Stimulated activated CD8-positive, alpha-beta memory T cell treated with anti-CD3 and anti-CD28 coated beads, Interleukin-15, amount 100 ng/mL, for 48 hours (primary cell): ENCODE measurements around the gene ACOX3.
"Not testable (repeated sequence)": the region's sequence is repeated elsewhere in the genome, so short reads cannot be mapped to it uniquely, and the experiment has no call there.

Experiments used
- DNase-seq, 2 donors: peaks; one replicate each; pipeline ENCODE4 v3.0.0-alpha.2; 2020; ENCODE audit warnings: low read depth in 2 of 2

ACOX3 gene

GRCh38 chr4:8406887-8407286, 33.6 kb downstream of the ACOX3 start:
- DNase-seq: not testable (repeated sequence)

- DNase-seq: no peak
Observed at GRCh38 chr4:8405516-8405875, 35.0 kb downstream of the ACOX3 start.

- DNase-seq: no peak
Observed at GRCh38 chr4:8404791-8405515, 35.6 kb downstream of the ACOX3 start.

- DNase-seq: no peak
Observed at GRCh38 chr4:8403976-8404375, 36.5 kb downstream of the ACOX3 start.

- peak in 1 of 2 donors; percentile 10 for DNase-seq
Observed at GRCh38 chr4:8403173-8403753, 37.3 kb downstream of the ACOX3 start.

- DNase-seq: no peak
Observed at GRCh38 chr4:8402640-8403039, 37.9 kb downstream of the ACOX3 start.

- no peak for DNase-seq
Observed at GRCh38 chr4:8402181-8402597, 38.3 kb downstream of the ACOX3 start.

- DNase-seq: no peak
Observed at GRCh38 chr4:8401665-8402064, 38.9 kb downstream of the ACOX3 start.

GRCh38 chr4:8400632-8401325, 39.7 kb downstream of the ACOX3 start:
- DNase-seq: no peak

- no peak for DNase-seq
Observed at GRCh38 chr4:8399298-8399697, 41.2 kb downstream of the ACOX3 start.

- no peak for DNase-seq
Observed at GRCh38 chr4:8398347-8398746, 42.2 kb downstream of the ACOX3 start.

GRCh38 chr4:8396762-8397406, 43.6 kb downstream of the ACOX3 start:
- no peak for DNase-seq

GRCh38 chr4:8395504-8396296, 44.8 kb downstream of the ACOX3 start:
- DNase-seq: no peak

GRCh38 chr4:8394806-8395205, 45.7 kb downstream of the ACOX3 start:
- DNase-seq: no peak

- DNase-seq: no peak
Observed at GRCh38 chr4:8394061-8394519, 46.4 kb downstream of the ACOX3 start.

- no peak for DNase-seq
Observed at GRCh38 chr4:8393593-8394038, 46.9 kb downstream of the ACOX3 start.

GRCh38 chr4:8392591-8393190, 47.8 kb downstream of the ACOX3 start:
- no peak for DNase-seq

GRCh38 chr4:8391972-8392371, 48.6 kb downstream of the ACOX3 start:
- no peak for DNase-seq

GRCh38 chr4:8391071-8391470, 49.5 kb downstream of the ACOX3 start:
- DNase-seq: no peak

- no peak for DNase-seq
Observed at GRCh38 chr4:8390577-8390976, 49.9 kb downstream of the ACOX3 start.

GRCh38 chr4:8388528-8388870, 52.0 kb downstream of the ACOX3 start:
- no peak for DNase-seq
